NCI-H2171 treated with DMSO at 0.1 percent for 48 hours (cell line): ENCODE measurements around the gene TTR.

ENCODE experiments used
- DNase-seq: peaks from one replicate; lab custom pipeline; 2025; lab: John Stamatoyannopoulos, UW

The TTR gene

GRCh38 chr18:31591628-31592027 is at the start of gene TTR:
TSS of gene TTR (plus strand) at chr18:31591877. CDS start at chr18:31591903, 26 bp downstream.
- DNase-seq = no peak

GRCh38 chr18:31546476-31546875 is 45.2 kb upstream of the TTR start:
- no peak for DNase-seq

GRCh38 chr18:31548853-31549252 is 42.8 kb upstream of the TTR start:
- DNase-seq = no peak

- DNase-seq = no peak
These were observed 42.3 kb upstream of the TTR start for GRCh38 chr18:31549416-31549815.

GRCh38 chr18:31551883-31552282 is 39.8 kb upstream of the TTR start:
- DNase-seq = no peak

- DNase-seq = no peak
These were observed 37.9 kb upstream of the TTR start for GRCh38 chr18:31553800-31554199.

GRCh38 chr18:31554776-31555175 is 36.9 kb upstream of the TTR start:
- no peak for DNase-seq

- peak; percentile 70 for DNase-seq
These were observed 35.5 kb upstream of the TTR start for GRCh38 chr18:31555971-31556747.

- DNase-seq = no peak
These were observed 34.2 kb upstream of the TTR start for GRCh38 chr18:31557446-31557845.

- DNase-seq = no peak
These were observed 33.1 kb upstream of the TTR start for GRCh38 chr18:31558567-31558966.

- DNase-seq = no peak
These were observed 29.0 kb upstream of the TTR start for GRCh38 chr18:31562726-31563125.

- no peak for DNase-seq
These were observed 27.9 kb upstream of the TTR start for GRCh38 chr18:31563778-31564177.

- no peak for DNase-seq
These were observed 26.3 kb upstream of the TTR start for GRCh38 chr18:31565345-31565744.

GRCh38 chr18:31565782-31566512 is 25.7 kb upstream of the TTR start:
- DNase-seq = no peak

GRCh38 chr18:31566576-31567306 is 24.9 kb upstream of the TTR start:
- no peak for DNase-seq

- no peak for DNase-seq
These were observed 19.3 kb upstream of the TTR start for GRCh38 chr18:31572368-31572767.

GRCh38 chr18:31573051-31573450 is 18.6 kb upstream of the TTR start:
- no peak for DNase-seq

GRCh38 chr18:31574359-31574758 is 17.3 kb upstream of the TTR start:
- no peak for DNase-seq

- no peak for DNase-seq
These were observed 16.0 kb upstream of the TTR start for GRCh38 chr18:31575515-31576257.

GRCh38 chr18:31576670-31577069 is 15.0 kb upstream of the TTR start:
- no peak for DNase-seq

- DNase-seq = no peak
These were observed 14.5 kb upstream of the TTR start for GRCh38 chr18:31577195-31577594.

- DNase-seq = no peak
These were observed 13.6 kb upstream of the TTR start for GRCh38 chr18:31578126-31578525.
